Heart left ventricle (tissue), 16 donors: ENCODE measurements around the gene MARCHF2. TPM values are rescaled to one million over a fixed set of nuclear protein-coding genes. Genes with fewer than 3 reads are reported as not detected.

Experiments used
- ATAC-seq, 4 donors: fragments of 200-7000 bp; cut with Tn5 transposase; one replicate each; pipeline ENCODE4 v1.9.1; 2020 to 2022; ENCODE audit warnings: moderate library complexity in 4 of 4, mild to moderate bottlenecking in 3 of 4, moderate number of reproducible peaks in 1 of 4
- DNase-seq, 5 donors: peaks; one replicate each; pipeline ENCODE4 v3.0.0-alpha.2; 2020
- H3K27ac ChIP-seq, 12 donors: fragments of 200-600 bp; sonication (generic) in 4 of 12; one replicate each; pipeline versions ENCODE4 v1.5.0 to v1.8.0; 2016 to 2022; ENCODE audit warnings: mild to moderate bottlenecking in 2 of 12
- H3K27me3 ChIP-seq, 9 donors: fragments of 200-600 bp; sonication (generic) in 2 of 9; one replicate each; pipeline versions ENCODE4 v1.5.1 to v1.8.0; 2016 to 2022; ENCODE audit warnings: mild to moderate bottlenecking in 3 of 9
- H3K36me3 ChIP-seq, 9 donors: fragments of 200-600 bp; sonication (generic) in 2 of 9; one replicate each; pipeline versions ENCODE4 v1.5.0 to v1.8.0; 2018 to 2022; ENCODE audit warnings: mild to moderate bottlenecking in 2 of 9
- H3K4me1 ChIP-seq, 12 donors: fragments of 200-600 bp; sonication (generic) in 4 of 12; one replicate each; pipeline versions ENCODE4 v1.5.0 to v1.8.0; 2016 to 2022; ENCODE audit warnings: mild to moderate bottlenecking in 3 of 12
- H3K4me3 ChIP-seq, 12 donors: fragments of 200-600 bp; sonication (generic) in 4 of 12; one replicate each; pipeline versions ENCODE4 v1.5.0 to v1.8.0; 2017 to 2022; ENCODE audit warnings: mild to moderate bottlenecking in 9 of 12, moderate library complexity in 4 of 12
- H3K9me3 ChIP-seq, 12 donors: fragments of 200-600 bp; sonication (generic) in 4 of 12; one replicate each; pipeline versions ENCODE4 v1.5.0 to v1.8.0; 2016 to 2022; ENCODE audit warnings: mild to moderate bottlenecking in 1 of 12
- POLR2A ChIP-seq, 2 donors: fragments of 450-650 bp; IDR thresholded peaks; one replicate each; pipeline ENCODE4 v1.6.1; 2017; ENCODE audit warnings: antibody characterized with exemption in 2 of 2, mild to moderate bottlenecking in 2 of 2, moderate library complexity in 2 of 2
- WGBS, 4 donors: extraction: QIAGEN DNeasy Blood & Tissue Kit in 2 of 4; methylation state at CpG; one replicate each; pipeline versions ENCODE4 v1.1.5 to v1.1.7; 2013 to 2018; 5-methylcytosine and 5-hydroxymethylcytosine counted together
- intact Hi-C, 10 donors: fragments of 100-400 bp; cut with DNase I; formaldehyde crosslinking; loops; one replicate each; pipeline versions ENCODE4 v1.11.1 to v1.14.2; 2022
- polyA plus RNA-seq, 2 donors: library from polyadenylated mRNA; stranded (reverse); fragments of 200-250 nt; gene quantifications; one replicate each; pipeline ENCODE4 v1.2.3, GENCODE V29; 2013
- total RNA-seq, 9 donors: library from RNA; depleted of rRNA in 2 of 9; stranded (reverse); fragments of >200 nt in 2 of 9; fragmentation: NEBNext Ultra II Directional in 3 of 9; extraction: Animal tissue kit (Norgen Biotek cat#: 25700) in 3 of 9; gene quantifications; one replicate each; pipeline versions ENCODE4 v1.1.0 to v1.2.4, GENCODE V29; 2016 to 2023
- TF ChIP-seq, protein P1 (sequence below), 12 donors: fragments of 200-600 bp; sonication (generic) in 4 of 12; IDR thresholded peaks; one replicate each; pipeline versions ENCODE4 v1.5.0 to v1.8.0; 2018 to 2022; ENCODE audit warnings: antibody characterized with exemption in 12 of 12, mild to moderate bottlenecking in 5 of 12
- donor health status: ischemic (EF 13 %, LVEDD 7.1; RV severe dilation, severe dysfunction).
- donor health status: healthy with polysubstance abuse.
- donor health status: DM: no; HTN: yes; CAD: no.
- donor health status: DM: no; HTN: no; CAD: no.
- donor health status: ischemic (EF 25% LVEDD 6.9; RV normal size, moderate dysfunction).
- donor health status: ischemic (EF 25% LVEDD 5.7; RV mildly dilated, moderate dysfunction).
- donor health status: healthy.
- donor health status: DM: yes; HTN: yes; CAD: no.
- donor health status: ischemic (EF 35%, LVEDD 5.7; RV mildly dilated, moderate dysfunction).
- donor health status: nonischemic (EF 11% LVEDD 7.7; RV severe dilation, severe dysfunction).
- donor health status: DM: yes; HTN: yes; CAD: no.
- donor health status: PGD.
- donor health status: ischemic (EF 29% LVEDD 5.4; RV normal size, mild dysfunction).
- donor health status: nonischemic (EF 23%, LVEDD 6.1; RV moderate dilation, normal function).

The MARCHF2 gene
- total and polyA plus RNA-seq, 11 donors, result 50.7 to 308 (median 82.0) TPM

DNA sequence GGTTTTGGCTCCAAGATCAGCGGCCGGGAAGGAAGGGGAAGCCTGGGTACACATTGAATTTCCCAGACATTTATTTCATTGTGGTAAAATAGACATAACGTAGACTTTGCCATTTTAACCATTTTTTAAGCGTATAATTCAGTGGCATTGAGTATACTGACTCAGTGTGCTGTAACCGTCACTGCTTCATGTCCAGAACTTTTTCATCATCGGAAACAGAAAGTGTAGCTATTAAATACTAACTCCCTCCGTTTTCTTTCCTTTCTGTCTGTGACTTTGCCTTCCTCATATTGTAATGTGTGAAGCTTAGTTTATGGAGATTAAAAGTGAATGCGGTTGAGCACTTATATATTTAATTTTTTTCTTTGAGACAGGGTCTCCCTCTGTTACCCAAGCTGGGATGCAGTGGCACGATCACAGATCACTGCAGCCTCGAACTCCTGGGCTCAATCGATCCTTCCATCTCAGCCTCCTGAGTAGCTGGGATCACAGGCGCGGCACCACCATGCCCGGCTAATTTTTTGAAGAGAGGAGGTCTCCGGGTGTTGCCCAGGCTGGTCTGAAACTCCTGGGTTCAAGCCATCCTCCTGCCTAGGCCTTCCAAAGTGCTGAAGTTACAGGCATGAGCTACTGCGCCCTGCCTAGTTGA, 33.1 kb downstream of the MARCHF2 start:
- H3K4me1 ChIP-seq, result peaks cover 14 to 61% (median 51%) of the 10 kb centered on the region in 12 donors
- no peak for DNase-seq
- TF ChIP-seq POLR2A (IDR thresholded peaks at IDR 0.05), result no peak
- TF ChIP-seq, protein P1, sequence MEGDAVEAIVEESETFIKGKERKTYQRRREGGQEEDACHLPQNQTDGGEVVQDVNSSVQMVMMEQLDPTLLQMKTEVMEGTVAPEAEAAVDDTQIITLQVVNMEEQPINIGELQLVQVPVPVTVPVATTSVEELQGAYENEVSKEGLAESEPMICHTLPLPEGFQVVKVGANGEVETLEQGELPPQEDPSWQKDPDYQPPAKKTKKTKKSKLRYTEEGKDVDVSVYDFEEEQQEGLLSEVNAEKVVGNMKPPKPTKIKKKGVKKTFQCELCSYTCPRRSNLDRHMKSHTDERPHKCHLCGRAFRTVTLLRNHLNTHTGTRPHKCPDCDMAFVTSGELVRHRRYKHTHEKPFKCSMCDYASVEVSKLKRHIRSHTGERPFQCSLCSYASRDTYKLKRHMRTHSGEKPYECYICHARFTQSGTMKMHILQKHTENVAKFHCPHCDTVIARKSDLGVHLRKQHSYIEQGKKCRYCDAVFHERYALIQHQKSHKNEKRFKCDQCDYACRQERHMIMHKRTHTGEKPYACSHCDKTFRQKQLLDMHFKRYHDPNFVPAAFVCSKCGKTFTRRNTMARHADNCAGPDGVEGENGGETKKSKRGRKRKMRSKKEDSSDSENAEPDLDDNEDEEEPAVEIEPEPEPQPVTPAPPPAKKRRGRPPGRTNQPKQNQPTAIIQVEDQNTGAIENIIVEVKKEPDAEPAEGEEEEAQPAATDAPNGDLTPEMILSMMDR (IDR thresholded peaks at IDR 0.05), result no peak
- H3K27me3 ChIP-seq, result no peaks in the 10 kb centered on the region
- no peaks in the 10 kb centered on the region for H3K9me3 ChIP-seq
- H3K36me3 ChIP-seq, result peaks cover 0 to 19% (median 12%) of the 10 kb centered on the region in 9 donors
- peak overlapping the region; percentile 71 to 100 (median 97) for H3K4me3 ChIP-seq
- intact Hi-C loops, result loop anchor here in 6 of 10 donors (5.0 to 10.0 kb wide), 4 partner anchors 34 to 94 kb away; partner anchors contain the start of genes MARCHF2 (in 5 of the 6), PRAM1 (in 1 of the 6) and ZNF414 (in 1 of the 6)
- no peak for ATAC-seq
- WGBS, 4 donors, result 20 to 25% (median 22%) methylated on average over 16 of the region's 16 CpGs
- H3K27ac ChIP-seq, result peak overlapping the region in 10 of 12 donors; percentile 90 to 99 (median 98)

- Histone ChIP-seq H3K27me3 (no peaks in the 10 kb centered on the region), H3K27ac (no peak overlapping the region), H3K4me3 (peak overlapping the region in 1 of 12 donors; percentile 9), H3K36me3 (peaks cover 0 to 41% (median 29%) of the 10 kb centered on the region in 9 donors), H3K9me3 (no peaks in the 10 kb centered on the region), H3K4me1 (peaks cover 18 to 90% (median 82%) of the 10 kb centered on the region in 12 donors)
- no peak for TF ChIP-seq POLR2A (IDR thresholded peaks at IDR 0.05)
- TF ChIP-seq, protein P1 (IDR thresholded peaks at IDR 0.05), result no peak
- 58 to 76% (median 70%) methylated on average over 7 to 8 of the region's 8 CpGs for WGBS, 4 donors
- ATAC-seq (no peak), DNase-seq (no peak)
- intact Hi-C loops, result loop anchor here in 6 of 10 donors (5.0 to 10.0 kb wide), 4 partner anchors 38 to 98 kb away; partner anchors contain the start of genes MARCHF2 (in 5 of the 6), PRAM1 (in 1 of the 6) and ZNF414 (in 1 of the 6)
These were observed 36.7 kb downstream of the MARCHF2 start for GRCh38 chr19:8449830-8450229.

GRCh38 chr19:8451377-8451776, 38.3 kb downstream of the MARCHF2 start:
- DNase-seq (no peak), ATAC-seq (no peak)
- Histone ChIP-seq H3K4me3 (no peak overlapping the region), H3K4me1 (peaks cover 18 to 97% (median 86%) of the 10 kb centered on the region in 12 donors), H3K27ac (no peak overlapping the region), H3K27me3 (no peaks in the 10 kb centered on the region), H3K36me3 (peaks cover 0 to 53% (median 43%) of the 10 kb centered on the region in 9 donors), H3K9me3 (no peaks in the 10 kb centered on the region)
- WGBS, 4 donors, result 51 to 66% (median 56%) methylated on average over 6 of the region's 6 CpGs
- intact Hi-C loops, result no loop called here
- TF ChIP-seq, protein P1 (IDR thresholded peaks at IDR 0.05), result no peak
- TF ChIP-seq POLR2A (IDR thresholded peaks at IDR 0.05), result no peak

GRCh38 chr19:8451885-8452284, 38.8 kb downstream of the MARCHF2 start:
- ATAC-seq, result no peak
- TF ChIP-seq, protein P1 (IDR thresholded peaks at IDR 0.05), result no peak
- no peak for TF ChIP-seq POLR2A (IDR thresholded peaks at IDR 0.05)
- H3K4me1 ChIP-seq, result peaks cover 13 to 97% (median 86%) of the 10 kb centered on the region in 12 donors
- H3K36me3 ChIP-seq, result peaks cover 0 to 53% (median 43%) of the 10 kb centered on the region in 9 donors
- no peaks in the 10 kb centered on the region for H3K9me3 ChIP-seq
- H3K27me3 ChIP-seq, result no peaks in the 10 kb centered on the region
- no peak overlapping the region for H3K27ac ChIP-seq
- WGBS, 4 donors, result 55 to 63% (median 61%) methylated on average over 3 of the region's 3 CpGs
- no peak for DNase-seq
- intact Hi-C loops, result no loop called here
- no peak overlapping the region for H3K4me3 ChIP-seq
